ENCODE measurements around the gene MCAT.

- TF ChIP-seq CTCF (IDR thresholded peaks at IDR 0.05; ENCODE audit: low read length): no peak
- no peak for TF ChIP-seq EZH2phosphoT487 (IDR thresholded peaks at IDR 0.05; ENCODE audit: low read length)
- no peak for TF ChIP-seq EZH2 (optimal IDR thresholded peaks at IDR 0.05; ENCODE audit: low read depth, low read length)
These were observed 13.2 kb upstream of the MCAT start for GRCh38 chr22:43156413-43156812.

Data from MM.1S (cell line).